Keratinocyte (primary cell): ENCODE results near the gene ZFPM1. TPM values are rescaled to one million over a fixed set of nuclear protein-coding genes. Genes with fewer than 3 reads are reported as not detected.

Experiments
- DNase-seq: peaks from one replicate; pipeline ENCODE4 v3.0.0-alpha.2; 2011; ENCODE audit warnings: low read depth, missing footprints, low spot score
- FAIRE-seq: peaks from 2 replicates; lab custom pipeline; 2011; peaks lifted over from hg19 to GRCh38; lab: Jason Lieb, UNC
- H2AFZ ChIP-seq: 2 replicates; pipeline ENCODE4 v1.6.0; 2012; ENCODE audit warnings: low read length, control low read depth, inconsistent platforms; ENCODE audit not compliant: control insufficient read depth
- H3K27ac ChIP-seq: 2 replicates; pipeline ENCODE4 v1.5.1; 2011; ENCODE audit warnings: low read length; ENCODE audit not compliant: control insufficient read depth, insufficient read depth
- H3K27me3 ChIP-seq: 3 replicates; pipeline ENCODE4 v1.6.0; 2011; ENCODE audit warnings: low read length; ENCODE audit not compliant: control insufficient read depth, insufficient read depth; ENCODE audit errors: extremely low read depth
- H3K36me3 ChIP-seq, 2 experiments: 2 replicates in 1 of 2; 3 replicates in 1 of 2; pipeline ENCODE4 v1.5.1; 2011; ENCODE audit warnings: low read length in 2 of 2, mild to moderate bottlenecking in 1 of 2; ENCODE audit not compliant: control insufficient read depth in 2 of 2, insufficient read depth in 2 of 2; ENCODE audit errors: extremely low read depth in 1 of 2
- H3K4me1 ChIP-seq: 3 replicates; pipeline ENCODE4 v1.5.1; 2011; ENCODE audit warnings: low read length; ENCODE audit not compliant: control insufficient read depth, insufficient read depth; ENCODE audit errors: extremely low read depth
- H3K4me2 ChIP-seq: 3 replicates; pipeline ENCODE4 v1.6.0; 2011; ENCODE audit warnings: low read depth, low read length; ENCODE audit not compliant: control insufficient read depth, insufficient read depth; ENCODE audit errors: extremely low read depth
- H3K4me3 ChIP-seq, 3 experiments: fragments of 200-600 bp in 1 of 3; sonication (generic) in 1 of 3; 2 replicates in 2 of 3; 3 replicates in 1 of 3; pipeline ENCODE4 v1.5.1; 2011 to 2016; ENCODE audit warnings: low read length in 3 of 3, mild to moderate bottlenecking in 3 of 3, control low read depth in 2 of 3, inconsistent platforms in 1 of 3, low read depth in 1 of 3, mixed read lengths in 1 of 3, mixed run types in 1 of 3, moderate library complexity in 1 of 3; ENCODE audit not compliant: control insufficient read depth in 2 of 3, insufficient read depth in 2 of 3; ENCODE audit errors: extremely low read depth in 1 of 3
- H3K79me2 ChIP-seq: 2 replicates; pipeline ENCODE4 v1.6.0; 2012; ENCODE audit warnings: low read length; ENCODE audit not compliant: control insufficient read depth, insufficient read depth
- H3K9ac ChIP-seq: 3 replicates; pipeline ENCODE4 v1.6.0; 2011; ENCODE audit warnings: low read length; ENCODE audit not compliant: control insufficient read depth, insufficient read depth; ENCODE audit errors: extremely low read depth
- H3K9me1 ChIP-seq: 3 replicates; pipeline ENCODE4 v1.6.0; 2011; ENCODE audit warnings: low read length; ENCODE audit not compliant: control insufficient read depth, insufficient read depth; ENCODE audit errors: extremely low read depth
- H3K9me3 ChIP-seq: 2 replicates; pipeline ENCODE4 v1.5.1; 2012; ENCODE audit warnings: low read depth, low read length; ENCODE audit not compliant: control insufficient read depth
- H4K20me1 ChIP-seq: 3 replicates; pipeline ENCODE4 v1.6.0; 2011; ENCODE audit warnings: low read length; ENCODE audit not compliant: control insufficient read depth, insufficient read depth; ENCODE audit errors: extremely low read depth
- CTCF ChIP-seq, 3 experiments: IDR thresholded peaks in 1 of 3; conservative IDR thresholded peaks in 1 of 3; optimal IDR thresholded peaks in 1 of 3; 2 replicates in 2 of 3; 3 replicates in 1 of 3; pipeline versions ENCODE3 to v1.5.1; 2011; ENCODE audit warnings: low read length in 3 of 3, mild to moderate bottlenecking in 3 of 3, moderate library complexity in 2 of 3, control low read depth in 1 of 3, inconsistent platforms in 1 of 3; ENCODE audit not compliant: insufficient read depth in 2 of 3; ENCODE audit errors: extremely low read depth in 1 of 3
- EZH2 ChIP-seq: IDR thresholded peaks from one replicate; pipeline ENCODE4 v1.6.1; 2012; ENCODE audit warnings: inconsistent platforms, mild to moderate bottlenecking, low read length, moderate library complexity
- dilution Hi-C: fragments of 300-500 bp; cut with MboI; formaldehyde crosslinking; loops from one replicate; pipeline ENCODE4 v1.7.0; 2020; ENCODE audit warnings: low sequenced_read_pairs; ENCODE audit not compliant: extremely low pct_ligation_motif_present
- polyA plus RNA-seq, 5 experiments: library from polyadenylated mRNA; depleted of rRNA in 3 of 5; stranded (reverse) in 3 of 5; stranded (forward) in 1 of 5; unstranded in 1 of 5; fragments of >200 nt; gene quantifications; 1 replicate in 1 of 5; 2 replicates in 3 of 5; 3 replicates in 1 of 5; pipeline versions ENCODE4 v1.2.1 to v1.2.3, GENCODE V29; 2011 to 2012; ENCODE audit warnings: missing spikeins in 2 of 5, low read depth in 1 of 5, low replicate concordance in 1 of 5

Gene ZFPM1
- polyA plus RNA-seq, 1 donor (not counting 4 experiments of a cell fraction or from before 2014, with no cell fraction given), result 0.42 TPM

GRCh38 chr16:88404769-88405168 lies 48.3 kb upstream of the ZFPM1 start:
- FAIRE-seq (no peak), DNase-seq (no peak)
- peaks cover 30% of the 10 kb centered on the region for H3K27me3 ChIP-seq
- H3K9ac ChIP-seq, result no peak overlapping the region
- no peaks in the 10 kb centered on the region for H4K20me1 ChIP-seq
- no peak overlapping the region for H3K27ac ChIP-seq
- no peaks in the 10 kb centered on the region for H3K9me3 ChIP-seq
- no peak for TF ChIP-seq CTCF (optimal IDR thresholded peaks at IDR 0.05 in 1 of 3, IDR thresholded peaks at IDR 0.05 in 1 of 3, conservative IDR thresholded peaks at IDR 0.05 in 1 of 3; ENCODE audit: extremely low read depth in 1 of 3, insufficient read depth in 2 of 3, low read length in 3 of 3)
- no peak for TF ChIP-seq EZH2
- no peaks in the 10 kb centered on the region for H3K36me3 ChIP-seq
- no peaks in the 10 kb centered on the region for H3K9me1 ChIP-seq
- no peaks in the 10 kb centered on the region for H3K79me2 ChIP-seq
- dilution Hi-C loops, result no loop called here
- no peak overlapping the region for H3K4me3 ChIP-seq
- H3K4me2 ChIP-seq, result no peak overlapping the region
- H3K4me1 ChIP-seq, result no peaks in the 10 kb centered on the region
- H2AFZ ChIP-seq, result no peak overlapping the region

GRCh38 chr16:88405216-88406060 lies 47.6 kb upstream of the ZFPM1 start:
- Histone ChIP-seq H3K27me3 (peaks cover 30% of the 10 kb centered on the region), H3K9ac (no peak overlapping the region), H4K20me1 (no peaks in the 10 kb centered on the region), H3K4me3 (no peak overlapping the region), H3K79me2 (no peaks in the 10 kb centered on the region), H3K36me3 (no peaks in the 10 kb centered on the region), H2AFZ (no peak overlapping the region), H3K9me3 (no peaks in the 10 kb centered on the region), H3K9me1 (no peaks in the 10 kb centered on the region), H3K4me2 (no peak overlapping the region), H3K27ac (no peak overlapping the region), H3K4me1 (no peaks in the 10 kb centered on the region)
- no peak for FAIRE-seq
- DNase-seq, result no peak
- no peak for TF ChIP-seq CTCF (optimal IDR thresholded peaks at IDR 0.05 in 1 of 3, IDR thresholded peaks at IDR 0.05 in 1 of 3, conservative IDR thresholded peaks at IDR 0.05 in 1 of 3; ENCODE audit: extremely low read depth in 1 of 3, insufficient read depth in 2 of 3, low read length in 3 of 3)
- TF ChIP-seq EZH2, result no peak
- dilution Hi-C loops, result no loop called here
